K562 treated with DMSO at 1 percent for 48 hours (cell line): ENCODE data around the gene LATS2. TPM values are rescaled to one million over a fixed set of nuclear protein-coding genes. Genes with fewer than 3 reads are reported as not detected.

Experiments used
- total RNA-seq: library from RNA; unstranded; fragments of 300-600 nt; gene quantifications from 2 replicates; pipeline ENCODE4 v1.2.3, GENCODE V29; 2022; ENCODE audit warnings: low replicate concordance; ENCODE audit errors: extremely low read depth

The LATS2 gene
- not detected in 2 replicates for total RNA-seq

GRCh38 chr13:21061029-21061763 lies at the start of gene LATS2:
Gene LATS2 (minus strand): TSS chr13:21061586. CDS start chr13:21046026, 15,560 bp downstream.

Other genes starting within 250 kb of the LATS2 start
- gene XPO4, start 158.8 kb downstream of the LATS2 start, total RNA-seq: not detected in 2 replicates
- gene SAP18, start 78.5 kb upstream of the LATS2 start, total RNA-seq: not detected in 2 replicates
- gene SKA3, start 115.0 kb upstream of the LATS2 start, total RNA-seq: not detected in 2 replicates
- gene MRPL57, start 115.1 kb upstream of the LATS2 start, total RNA-seq: not detected in 2 replicates